Activated gamma-delta T cell treated with anti-CD3 and anti-CD28 coated beads, Interleukin-2, amount 50 U/mL, for 16 hours (primary cell): ENCODE results near the gene PAGR1.

Experiments used
- DNase-seq: peaks from one replicate; pipeline ENCODE4 v3.0.0-alpha.2; 2020; ENCODE audit warnings: low read depth

PAGR1 gene

DNA sequence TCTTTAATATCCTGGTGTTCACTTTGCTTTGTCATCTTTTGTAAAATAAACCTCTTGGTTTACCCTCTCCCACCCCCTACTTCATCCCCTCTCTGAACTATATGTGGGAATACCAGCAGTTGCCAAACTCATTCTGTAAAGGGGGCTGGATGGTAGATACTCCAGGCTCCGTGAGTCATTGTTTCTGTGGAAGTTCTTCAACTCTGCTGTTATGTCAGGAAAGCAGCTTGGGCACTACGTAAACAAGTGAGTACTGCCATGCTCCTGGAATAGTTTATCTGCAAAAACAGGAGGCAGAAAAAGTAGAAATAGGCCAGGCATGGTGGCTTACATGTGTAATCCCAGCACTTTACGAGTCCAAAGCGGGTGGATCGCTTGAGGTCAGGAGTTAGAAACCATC is 21.9 kb downstream of the PAGR1 start:
- DNase-seq, result no peak

DNA sequence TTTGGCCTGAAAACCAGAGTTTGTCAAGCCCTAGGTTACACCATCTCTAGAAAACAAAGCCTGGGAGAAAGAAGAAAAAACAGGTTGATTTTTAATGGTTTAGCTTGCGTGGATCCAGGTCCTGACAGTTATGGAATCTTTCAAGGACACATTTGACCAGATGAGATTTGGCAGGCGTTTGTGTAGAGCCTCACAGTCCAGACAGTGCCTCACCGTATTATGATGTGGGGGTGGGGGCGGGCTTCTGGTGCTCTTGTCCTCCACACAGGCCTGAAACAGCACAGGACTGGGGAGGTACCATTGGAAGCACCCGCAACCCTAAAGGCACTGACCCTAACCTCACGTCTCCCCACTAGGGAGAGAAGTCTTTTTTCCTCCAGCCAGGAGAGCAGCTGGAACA is 23.9 kb downstream of the PAGR1 start:
- DNase-seq, result no peak

DNA sequence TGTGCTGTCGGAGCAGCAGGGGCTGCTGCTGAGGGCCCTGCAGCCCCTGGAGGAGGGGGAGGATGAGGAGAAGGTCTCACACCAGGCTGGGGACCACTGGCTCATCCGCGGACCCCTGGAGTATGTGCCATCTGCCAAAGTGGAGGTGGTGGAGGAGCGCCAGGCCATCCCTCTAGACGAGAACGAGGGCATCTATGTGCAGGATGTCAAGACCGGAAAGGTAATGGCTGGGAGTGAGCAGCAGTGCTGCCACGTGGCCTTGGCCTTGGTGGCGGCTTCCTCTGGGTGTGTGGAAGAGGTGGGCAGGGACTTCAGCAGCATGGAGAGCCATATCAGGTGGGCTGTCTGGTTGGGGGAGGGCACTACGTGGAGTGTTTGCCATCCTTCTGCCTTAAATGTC is 24.3 kb downstream of the PAGR1 start:
- no peak for DNase-seq

DNA sequence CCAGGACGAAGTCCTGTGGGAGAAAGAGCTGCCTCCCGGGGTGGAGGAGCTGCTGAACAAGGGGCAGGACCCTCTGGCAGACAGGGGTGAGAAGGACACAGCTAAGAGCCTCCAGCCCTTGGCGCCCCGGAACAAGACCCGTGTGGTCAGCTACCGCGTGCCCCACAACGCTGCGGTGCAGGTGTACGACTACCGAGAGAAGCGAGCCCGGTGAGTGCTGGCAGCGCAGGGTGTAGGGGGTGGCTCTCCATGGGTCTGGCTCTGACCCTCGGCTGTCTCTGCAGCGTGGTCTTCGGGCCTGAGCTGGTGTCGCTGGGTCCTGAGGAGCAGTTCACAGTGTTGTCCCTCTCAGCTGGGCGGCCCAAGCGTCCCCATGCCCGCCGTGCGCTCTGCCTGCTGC is 25.7 kb downstream of the PAGR1 start:
- DNase-seq, result no peak

DNA sequence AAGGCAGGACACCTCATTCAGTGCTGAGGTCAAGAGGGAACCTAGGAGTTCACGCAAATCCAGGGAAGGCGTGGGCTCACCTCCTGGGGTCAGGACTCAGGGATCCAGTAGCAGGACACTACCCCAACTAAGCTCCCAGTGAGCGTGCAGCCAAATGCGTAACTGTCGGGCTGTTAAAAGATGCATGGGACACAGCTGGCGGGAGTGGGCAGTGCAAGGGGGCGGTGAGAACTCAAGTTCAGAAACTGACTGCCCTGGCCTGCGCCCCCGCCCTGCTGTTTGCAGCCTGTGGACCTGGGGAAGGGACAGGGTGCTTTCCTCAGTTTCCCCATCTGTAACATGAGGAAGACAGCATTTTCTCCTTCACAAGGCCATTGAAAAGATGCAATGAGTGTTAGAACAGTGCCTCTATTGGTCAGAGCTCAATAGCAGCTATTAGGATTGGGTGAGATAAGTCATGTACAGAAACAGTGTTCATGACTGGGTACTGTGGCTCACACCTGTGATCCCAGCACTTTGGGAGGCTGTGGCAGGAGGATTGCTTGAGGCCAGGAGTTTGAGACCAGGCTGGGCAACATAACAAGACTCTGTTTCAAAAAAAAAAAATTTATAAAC is 26.9 kb downstream of the PAGR1 start:
- no peak for DNase-seq

DNA sequence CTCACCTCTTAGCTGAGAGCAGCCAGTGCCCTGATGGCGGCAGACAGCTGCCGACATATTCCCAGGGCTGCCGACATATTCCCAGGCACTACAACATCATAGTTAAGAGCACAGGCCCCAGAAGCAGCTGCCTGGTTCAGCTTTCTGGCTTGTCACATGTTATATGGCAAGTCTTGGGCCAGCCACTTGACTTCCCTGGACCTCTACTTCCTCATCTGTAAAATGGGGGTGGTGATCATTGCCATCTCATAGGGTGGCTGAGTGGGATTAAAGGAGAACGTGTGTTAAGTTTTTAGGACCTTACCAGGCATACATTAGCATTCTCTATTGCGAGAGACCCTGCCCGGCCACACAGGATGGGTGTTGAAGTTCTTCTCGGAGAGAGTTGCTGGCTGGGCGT is 28.0 kb downstream of the PAGR1 start:
- no peak for DNase-seq

DNA sequence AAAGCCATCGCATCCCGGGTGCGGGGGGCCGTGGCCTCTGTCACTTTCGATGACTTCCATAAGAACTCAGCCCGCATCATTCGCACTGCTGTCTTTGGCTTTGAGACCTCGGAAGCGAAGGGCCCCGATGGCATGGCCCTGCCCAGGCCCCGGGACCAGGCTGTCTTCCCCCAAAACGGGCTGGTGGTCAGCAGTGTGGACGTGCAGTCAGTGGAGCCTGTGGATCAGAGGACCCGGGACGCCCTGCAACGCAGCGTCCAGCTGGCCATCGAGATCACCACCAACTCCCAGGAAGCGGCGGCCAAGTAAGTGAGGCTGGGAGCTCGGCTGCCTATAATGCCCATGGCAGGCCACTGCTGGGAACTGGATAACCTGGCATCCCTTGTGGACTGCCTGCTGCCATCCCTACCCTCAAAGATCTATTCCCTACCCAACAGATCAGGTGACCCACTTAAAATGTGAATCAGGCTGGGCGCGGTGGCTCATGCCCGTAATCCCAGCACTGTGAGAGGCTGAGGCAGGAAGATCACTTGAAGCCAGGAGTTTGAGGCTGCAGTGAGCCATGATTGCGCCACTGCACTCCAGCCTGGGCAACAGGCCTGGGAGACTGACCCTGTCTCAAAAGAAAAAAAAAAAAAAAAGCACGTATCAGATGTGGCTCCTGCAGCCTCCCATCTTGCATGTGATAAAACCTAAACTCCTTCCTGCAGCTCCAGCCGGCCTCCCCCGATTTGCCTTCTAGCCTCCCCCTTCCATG is 28.8 kb downstream of the PAGR1 start:
- DNase-seq, result no peak

DNA sequence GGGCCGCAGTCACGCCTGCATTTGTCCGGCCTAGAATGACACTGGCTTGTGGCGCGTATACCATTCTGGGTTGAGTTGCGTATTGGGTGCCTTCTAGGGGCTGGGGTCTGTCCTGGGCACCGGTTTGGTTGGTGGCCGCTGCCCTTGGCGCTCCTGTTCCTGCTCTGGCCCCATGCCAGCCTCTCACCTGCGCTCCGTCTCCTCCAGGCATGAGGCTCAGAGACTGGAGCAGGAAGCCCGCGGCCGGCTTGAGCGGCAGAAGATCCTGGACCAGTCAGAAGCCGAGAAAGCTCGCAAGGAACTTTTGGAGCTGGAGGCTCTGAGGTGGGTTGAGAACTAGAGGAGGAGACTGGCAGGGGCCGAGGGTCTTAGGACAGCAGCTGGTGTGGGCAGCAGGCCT is 29.7 kb downstream of the PAGR1 start:
- no peak for DNase-seq

DNA sequence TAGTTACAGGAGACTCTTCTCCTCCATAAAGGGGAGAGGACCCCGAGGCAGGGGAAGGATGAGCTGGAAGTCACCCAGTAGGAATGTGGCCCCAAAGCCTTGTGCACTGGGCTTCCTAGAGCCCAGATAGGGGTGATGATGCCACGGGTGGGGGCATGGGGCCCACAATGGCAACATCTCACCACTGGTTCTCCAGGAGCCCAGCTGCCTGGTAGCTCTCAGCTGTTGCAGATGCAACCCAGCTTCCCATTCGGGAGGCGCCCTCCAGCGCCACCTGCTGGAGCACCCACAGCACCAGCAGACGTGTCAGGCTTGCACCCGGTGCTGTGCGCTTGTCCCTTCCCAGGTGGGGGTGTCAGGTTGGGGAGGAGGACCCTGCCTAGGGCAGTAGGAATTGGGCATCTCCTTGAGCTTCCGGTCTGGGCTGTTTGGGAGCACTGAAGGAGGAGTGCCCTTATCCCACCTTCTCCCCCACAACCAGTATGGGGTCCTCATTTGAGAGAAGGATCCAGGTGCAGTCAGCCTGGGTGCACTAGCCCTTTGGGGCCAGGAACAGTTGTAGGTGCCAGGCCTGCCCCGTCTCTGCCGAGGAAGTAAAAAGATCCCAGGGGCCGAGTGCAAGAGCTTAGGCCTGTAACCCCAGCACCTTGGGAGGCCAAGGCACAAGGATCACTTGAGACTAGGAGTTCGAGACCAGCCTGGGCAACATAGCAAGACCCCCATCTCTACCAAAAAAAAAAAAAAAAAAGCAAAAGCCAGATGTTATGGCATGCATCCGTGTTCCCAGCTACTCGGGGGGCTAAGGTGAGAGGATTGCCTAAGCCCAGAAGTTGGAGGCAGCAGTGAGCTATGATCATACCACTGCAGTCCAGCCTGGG is 32.7 kb downstream of the PAGR1 start:
- peak; percentile 70 for DNase-seq

DNA sequence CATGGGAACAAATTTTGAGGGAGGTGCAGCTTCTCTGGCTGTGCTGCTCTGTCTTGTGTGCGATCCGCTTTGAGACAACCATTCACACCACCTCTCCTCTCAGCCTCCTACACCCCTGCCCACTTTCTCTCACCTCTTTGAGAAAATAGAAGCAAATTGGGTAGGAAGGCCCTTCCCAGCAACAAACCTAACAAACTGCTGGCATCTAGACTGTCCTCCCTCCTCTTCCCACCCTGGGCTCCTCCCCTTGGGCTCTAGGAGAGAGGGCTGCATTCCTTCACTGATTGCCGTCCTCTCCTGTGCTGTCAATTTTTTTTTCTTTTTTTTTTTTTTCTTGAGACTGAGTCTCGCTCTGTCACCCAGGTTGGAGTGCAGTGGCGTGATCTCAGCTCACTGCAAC is 33.6 kb downstream of the PAGR1 start:
- DNase-seq, result no peak

DNA sequence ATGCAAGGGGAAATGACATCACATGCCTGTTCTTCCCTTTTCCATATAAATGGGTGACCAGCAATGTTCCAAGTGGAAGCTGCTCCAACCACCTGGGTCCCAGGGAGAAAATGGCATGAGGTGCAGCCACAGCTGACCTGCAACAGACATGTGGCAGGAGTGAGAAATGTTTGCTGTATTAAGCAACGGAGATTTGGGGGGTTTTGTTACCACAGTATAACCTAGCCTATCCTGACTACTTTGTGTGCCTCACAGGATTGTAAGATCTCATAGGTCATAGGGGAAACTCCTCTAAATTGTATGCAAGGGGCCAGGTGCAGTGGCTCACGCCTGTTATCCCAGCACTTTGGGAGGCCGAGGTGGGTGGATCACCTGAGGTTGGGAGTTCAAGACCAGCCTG is 35.0 kb downstream of the PAGR1 start:
- DNase-seq, result no peak

DNA sequence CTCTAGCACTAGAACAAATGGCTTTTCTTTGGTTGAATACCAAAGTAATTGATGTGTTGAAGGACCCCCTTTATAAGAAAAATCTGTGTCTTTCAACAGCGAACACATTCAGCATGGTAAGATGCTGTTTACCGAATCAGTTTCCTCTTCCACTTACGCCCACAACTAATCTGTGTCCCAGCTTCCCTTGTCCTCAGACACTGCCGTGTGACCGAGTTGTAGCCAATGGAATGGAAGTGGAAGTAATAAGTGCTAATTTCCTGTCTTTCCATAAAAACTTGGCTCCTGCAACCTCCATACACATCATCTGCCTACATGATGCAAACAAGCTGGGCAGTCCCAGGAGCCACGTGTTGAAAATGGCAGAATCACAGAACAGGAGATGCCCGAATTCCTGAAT is 36.7 kb downstream of the PAGR1 start:
- no peak for DNase-seq

DNA sequence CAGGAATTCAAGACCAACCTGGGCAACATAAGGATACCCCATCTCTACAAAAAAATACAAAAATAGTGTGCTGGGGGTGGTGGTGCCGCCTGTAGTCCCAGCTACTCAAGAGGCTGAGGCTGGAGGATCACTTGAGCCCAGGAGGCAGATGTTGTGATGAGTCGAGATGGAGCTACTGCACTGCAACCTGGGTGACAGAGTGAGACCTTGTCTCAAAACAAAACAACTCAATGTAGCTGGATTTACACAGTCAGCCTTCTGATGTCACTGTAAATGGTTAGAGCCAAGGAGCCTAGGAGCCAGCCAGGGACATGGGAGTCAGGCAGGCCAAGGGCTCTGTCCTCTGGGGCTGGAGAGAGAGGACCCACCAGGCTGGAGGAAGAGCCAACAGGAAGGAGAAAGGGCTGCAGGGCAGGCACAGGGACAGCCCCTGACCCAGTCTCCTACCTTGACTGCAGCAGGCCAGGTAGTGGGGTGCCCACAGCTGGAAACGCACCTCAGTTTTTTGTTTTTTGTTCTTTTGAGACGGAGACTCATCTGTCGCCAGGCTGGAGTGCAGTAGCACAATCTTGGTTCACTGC is 38.7 kb downstream of the PAGR1 start:
- DNase-seq, result no peak

DNA sequence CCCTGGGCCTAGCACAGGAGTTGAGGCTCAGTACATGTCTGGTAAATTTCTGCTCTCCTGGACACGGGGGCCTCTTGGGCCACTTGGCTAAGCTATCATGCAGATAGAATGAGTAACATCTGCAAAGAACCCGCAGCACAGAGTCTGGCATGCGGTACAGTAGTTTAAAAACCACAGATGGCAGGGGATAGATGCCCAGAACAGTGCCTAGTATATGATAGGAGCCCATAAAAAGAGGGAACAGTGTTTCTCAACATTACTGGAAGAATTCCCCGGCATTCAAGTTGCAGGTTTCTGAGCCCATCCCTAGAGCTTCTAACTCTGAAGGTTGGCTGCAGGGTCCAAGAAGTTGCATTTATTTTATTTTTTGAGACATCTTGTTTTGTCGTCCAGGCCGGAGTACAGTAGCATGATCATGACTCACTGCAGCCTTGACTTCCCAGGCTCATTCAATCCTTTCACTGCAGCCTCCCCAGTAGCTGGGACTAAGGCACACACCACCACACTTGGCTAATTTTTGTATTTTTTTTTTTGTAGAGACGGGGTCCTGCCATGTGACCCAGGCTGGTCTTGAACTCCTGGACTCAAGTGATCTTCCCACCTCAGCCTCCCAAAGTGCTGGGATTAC is 41.3 kb downstream of the PAGR1 start:
- no peak for DNase-seq

DNA sequence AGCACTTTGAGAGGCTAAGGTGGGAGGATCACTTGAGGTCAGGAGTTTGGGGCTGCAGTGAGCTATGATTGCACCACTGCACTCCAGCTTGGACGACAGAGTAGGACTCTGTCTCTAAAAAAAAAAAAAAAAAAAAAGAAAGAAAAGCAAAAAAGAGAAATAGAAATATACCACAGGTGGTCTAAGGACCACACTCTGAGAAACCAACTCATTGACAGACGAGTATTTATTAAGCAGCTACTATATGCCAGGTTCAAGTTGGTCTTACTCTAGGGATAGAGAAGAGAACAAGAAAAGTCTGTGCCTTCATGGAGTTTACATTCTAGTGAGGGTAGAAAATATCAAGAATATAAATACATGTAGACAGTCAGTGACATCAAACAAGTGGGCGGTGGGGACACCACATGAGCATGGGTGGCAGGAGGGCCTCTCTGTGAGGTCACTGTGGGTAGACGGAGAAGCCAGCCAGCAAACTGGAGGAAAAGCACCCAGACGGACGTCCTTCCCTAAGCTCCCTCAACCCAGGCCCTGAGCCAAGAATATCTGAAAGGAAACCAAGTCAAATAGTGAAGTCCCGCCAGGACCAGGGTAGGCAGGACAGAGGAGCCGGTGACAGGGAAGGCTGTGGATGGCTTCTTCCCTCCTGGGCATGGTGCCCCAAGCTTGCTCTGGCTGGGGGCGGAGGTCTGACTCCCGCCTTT is 42.3 kb downstream of the PAGR1 start:
- no peak for DNase-seq

DNA sequence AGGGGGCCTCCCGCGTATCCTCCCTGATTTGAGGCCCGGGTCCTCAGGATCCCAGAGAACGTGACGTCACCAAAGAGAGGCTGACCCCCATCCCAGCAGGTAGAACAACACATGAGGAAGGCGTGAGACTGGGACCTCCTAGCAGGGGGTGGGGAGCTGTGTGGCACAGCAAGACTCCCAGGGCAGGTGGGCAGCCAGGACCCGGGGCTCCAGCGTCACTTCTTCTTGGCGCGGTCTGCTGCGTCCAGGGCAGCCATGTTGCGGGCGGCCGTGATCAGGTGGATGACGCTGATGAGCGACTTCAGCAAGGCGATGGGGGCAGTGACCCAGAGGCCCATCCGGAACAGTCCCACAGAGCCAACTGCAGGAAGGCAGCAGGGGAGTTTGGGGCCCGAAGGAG is 43.0 kb downstream of the PAGR1 start:
- no peak for DNase-seq

DNA sequence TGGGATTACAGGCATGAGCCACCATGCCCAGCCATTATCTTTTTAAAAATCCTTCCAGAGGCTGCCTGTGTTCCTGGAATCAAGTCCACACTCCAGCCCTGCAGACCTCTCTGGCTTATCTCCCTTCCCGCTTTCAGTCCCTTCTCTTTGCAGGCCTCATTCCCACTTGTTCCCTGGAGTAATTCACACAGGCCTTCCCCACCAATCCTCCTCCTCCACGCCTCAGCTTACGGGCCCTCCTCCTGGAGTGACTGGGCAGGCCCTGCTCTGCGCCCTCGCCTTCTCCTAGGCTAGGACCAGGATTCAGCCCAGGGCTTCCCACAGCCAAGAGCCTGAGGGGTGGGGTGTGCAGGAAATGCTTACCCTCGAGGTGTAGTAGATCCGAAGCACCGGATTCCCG is 44.3 kb downstream of the PAGR1 start:
- DNase-seq, result no peak

DNA sequence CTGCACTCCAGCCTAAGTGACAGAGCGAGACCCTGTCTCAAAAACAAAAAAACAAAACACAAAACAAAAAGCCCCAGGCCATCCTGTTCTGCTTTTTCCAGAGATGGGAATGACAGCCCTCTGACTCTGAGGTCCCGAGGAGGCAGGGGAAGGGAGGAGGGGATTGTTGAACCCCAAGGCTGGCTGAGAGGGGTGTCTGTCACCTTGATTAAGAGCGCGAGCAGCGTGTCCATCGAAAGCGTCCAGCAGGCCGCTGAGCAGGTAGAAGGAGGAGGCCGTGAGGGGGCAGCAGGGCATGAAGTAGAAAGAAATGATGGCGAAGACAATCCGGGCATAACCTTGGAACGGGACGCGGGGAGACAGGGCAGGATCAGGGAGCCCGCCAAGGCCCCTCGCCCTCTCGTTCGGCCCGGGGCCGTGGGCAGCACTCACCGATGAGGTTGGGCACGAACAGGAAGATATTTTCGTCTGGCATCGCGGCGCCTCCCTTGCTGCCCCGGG is 46.5 kb downstream of the PAGR1 start:
- no peak for DNase-seq

DNA sequence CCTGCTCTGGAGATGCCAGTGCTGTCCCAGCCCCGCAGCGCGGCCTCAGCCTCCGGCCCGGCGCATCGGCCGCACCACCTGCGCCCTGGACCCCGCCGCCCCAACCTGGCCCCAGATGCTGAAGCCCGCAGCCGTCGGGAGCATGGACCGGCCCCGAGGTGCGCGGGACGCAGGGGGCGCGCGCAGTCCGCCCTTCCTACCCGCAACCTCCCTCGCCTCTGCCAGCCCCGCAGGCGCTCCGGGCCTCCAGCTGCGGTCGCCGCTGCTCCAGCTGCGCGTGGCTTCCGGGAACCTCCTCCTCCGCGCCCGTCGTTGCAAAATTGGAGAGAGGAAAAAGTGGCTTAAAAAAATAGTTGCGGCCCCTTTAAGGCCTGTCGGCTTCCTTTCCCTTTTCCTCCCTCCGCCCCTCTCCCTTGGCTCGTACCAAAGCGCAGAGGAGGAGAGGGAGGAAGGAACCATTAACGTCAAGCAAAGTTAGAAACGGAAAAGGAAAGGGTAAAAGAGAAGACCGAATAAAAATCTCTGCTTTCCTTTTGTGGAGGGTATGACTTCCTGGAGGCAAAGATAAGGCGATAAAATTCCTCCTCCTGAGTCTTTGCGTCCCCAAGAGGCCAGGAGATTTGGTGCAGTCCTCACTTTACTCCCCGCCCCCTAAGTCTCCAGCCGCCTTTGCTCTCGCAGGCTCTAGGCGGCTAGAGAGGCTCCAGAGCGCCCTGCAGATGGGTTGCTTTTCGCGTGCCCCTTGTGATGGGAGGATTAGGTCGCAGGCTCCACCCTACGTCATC is 47.1 kb downstream of the PAGR1 start, which contains the start of gene CDIPT:
Gene CDIPT, minus strand, starts transcription at position 343 of the 785 bp plus-strand sequence. CDS start 369 bp downstream, outside the sequence.
- peak; percentile 91 for DNase-seq

DNA sequence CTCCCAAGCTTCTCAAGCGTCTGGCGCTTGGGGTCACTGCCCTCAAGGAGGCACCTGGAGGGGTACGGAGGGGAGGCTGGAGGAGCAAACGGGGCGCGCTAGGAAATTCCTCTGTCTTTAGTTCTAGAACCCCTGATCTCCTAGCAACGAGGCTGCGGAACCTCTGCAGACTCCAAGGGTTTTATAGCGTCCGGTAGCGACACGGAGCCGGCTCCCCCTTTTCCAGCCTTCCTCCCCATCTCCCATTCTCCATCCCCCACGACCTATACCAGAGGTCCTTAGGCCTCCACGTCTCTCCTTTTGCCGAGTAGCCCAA is 47.7 kb downstream of the PAGR1 start:
- DNase-seq, result no peak

DNA sequence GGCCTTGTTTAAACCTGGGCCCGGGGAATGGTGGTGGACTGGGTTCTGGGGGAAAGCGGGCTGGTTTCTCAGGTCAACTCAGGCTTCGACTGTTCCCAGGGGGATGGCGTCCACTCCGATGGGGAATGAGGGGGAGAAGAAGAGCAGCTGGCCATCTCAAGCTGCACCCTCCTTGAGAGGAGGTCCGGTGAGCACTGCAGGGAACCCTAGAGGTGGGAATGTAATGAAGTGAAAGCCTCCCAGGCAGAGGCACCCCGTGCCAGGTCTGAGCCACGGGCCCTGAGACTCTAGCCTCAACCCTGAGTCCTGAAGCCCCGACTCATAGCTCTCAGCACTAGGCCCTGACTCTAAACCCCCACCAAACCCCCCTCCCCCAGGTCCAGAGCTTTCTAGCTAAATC is 48.3 kb downstream of the PAGR1 start:
- DNase-seq, result no peak
